Nucleus accumbens (tissue), 56 donors: ENCODE measurements around the gene PFKFB4.

Source experiments
- DNase-seq, 56 donors: peaks; one replicate each; lab custom pipeline; 2025; lab: John Stamatoyannopoulos, UW

Gene PFKFB4

GRCh38 chr3:48469046-48469915, 87.3 kb downstream of the PFKFB4 start:
- peak in 16 of 56 donors; percentile 11 to 52 (median 26) for DNase-seq

- peak in 1 of 56 donors; percentile 21 for DNase-seq
Measured at GRCh38 chr3:48468329-48468731, 88.3 kb downstream of the PFKFB4 start.
